ENCODE data around the gene CCNB3.

CCNB3 gene

DNA sequence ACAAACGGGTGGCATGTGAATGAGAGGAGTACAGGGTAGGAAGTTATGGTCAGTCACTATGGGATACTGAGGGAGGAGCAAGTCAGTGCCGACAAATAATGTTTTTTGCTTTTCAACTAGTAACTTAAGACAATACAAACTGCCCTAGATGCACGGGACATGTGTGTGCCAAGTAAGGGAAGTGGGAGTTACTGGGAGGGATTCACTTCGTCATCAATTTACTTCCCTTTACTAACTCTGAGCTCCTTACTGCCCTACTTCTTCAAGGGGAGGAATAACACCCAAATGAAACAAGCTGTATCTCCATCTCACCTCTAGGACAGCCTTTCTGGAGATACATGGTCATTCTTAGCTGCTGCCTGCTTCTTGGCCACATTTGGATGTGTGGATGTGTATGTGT, 168.4 kb downstream of the CCNB3 start:
- DNase-seq, result no peak

DNA sequence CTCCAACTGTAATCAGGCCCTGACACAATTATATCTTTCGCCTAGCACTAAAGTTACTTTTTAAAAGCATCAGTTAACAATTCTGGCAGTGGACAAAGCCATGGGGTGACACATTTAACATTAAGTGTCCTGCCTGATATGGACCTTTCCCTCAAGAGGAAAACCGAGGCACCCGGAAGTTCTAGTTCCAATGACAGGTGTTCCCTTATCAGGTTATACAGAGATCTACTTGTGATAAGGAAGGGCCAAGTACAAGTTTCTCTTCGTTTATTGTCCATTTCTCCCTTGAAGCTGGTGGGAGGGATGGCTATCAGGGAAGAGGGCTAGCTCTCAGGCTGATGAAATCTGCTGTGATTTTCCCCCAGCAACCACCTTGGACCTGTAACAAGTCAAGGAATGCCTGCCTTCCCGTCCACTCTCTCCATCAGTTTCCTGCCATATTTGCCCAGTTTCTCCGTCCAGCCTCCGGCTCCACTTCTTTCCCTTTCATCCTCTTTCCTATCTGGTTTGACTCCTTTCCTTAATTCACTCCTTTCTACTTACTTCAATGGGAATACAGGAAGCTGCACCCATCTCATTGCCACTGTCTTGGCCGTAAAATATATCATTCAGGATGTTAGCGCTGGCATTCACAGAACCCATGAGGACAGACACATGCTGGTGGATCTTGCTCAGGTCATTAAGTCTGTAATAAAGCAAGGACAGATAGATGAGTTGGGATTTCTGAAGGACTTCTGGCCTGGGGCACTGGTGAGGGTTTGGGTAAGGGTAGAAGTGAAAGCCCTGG, 171.1 kb downstream of the CCNB3 start:
- no peak for DNase-seq

DNA sequence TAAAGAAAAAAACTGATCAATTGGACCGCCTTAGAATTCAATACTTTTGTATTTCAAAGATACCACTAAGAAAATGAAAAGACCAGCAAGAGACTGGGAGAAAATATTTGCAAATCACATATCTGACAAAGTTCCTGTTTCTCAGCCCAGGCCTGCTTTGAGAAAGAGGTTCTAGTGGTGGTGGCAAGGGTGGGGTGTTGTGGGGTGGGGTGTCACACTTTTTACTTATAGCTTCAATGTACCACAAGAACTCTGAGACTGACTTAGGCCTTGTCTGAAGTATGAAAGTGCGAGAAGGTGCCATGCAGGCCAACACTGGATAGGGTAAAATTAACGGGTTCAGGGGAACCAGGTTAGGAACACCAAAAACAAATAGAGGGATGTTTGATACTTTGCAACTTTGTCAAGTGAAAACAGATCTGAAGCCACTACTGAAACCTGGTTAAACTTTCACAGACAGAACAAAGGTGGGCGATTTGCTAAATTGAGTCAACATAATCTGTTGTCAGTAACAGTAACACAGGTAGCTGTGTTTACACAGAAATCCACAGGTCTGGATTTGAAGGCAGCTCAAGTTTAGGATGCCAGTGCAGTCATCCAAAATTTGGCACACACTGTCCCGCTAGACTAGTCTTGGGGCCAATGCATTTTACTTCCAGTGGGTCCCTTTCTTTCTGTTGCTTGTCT, 177.3 kb downstream of the CCNB3 start:
- no peak for DNase-seq

DNA sequence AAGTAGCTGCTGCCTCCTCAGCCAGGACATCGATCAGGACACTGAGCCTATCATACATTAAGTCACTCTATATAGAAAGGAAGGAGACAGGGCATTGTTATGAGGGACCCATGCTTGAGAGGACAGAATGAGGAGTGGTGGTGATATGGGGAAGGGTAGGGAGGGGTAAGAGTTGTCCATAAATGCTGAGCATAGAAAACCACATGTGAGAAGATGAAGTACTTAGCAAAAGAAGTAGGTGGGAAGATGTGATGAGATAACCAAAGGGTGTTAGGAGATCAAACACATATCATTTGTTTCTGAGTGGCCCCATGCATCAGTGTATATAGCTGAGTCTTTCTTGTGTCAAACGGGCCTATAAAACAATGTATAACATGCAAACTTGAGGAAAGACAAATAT, 182.0 kb downstream of the CCNB3 start:
- no peak for DNase-seq

DNA sequence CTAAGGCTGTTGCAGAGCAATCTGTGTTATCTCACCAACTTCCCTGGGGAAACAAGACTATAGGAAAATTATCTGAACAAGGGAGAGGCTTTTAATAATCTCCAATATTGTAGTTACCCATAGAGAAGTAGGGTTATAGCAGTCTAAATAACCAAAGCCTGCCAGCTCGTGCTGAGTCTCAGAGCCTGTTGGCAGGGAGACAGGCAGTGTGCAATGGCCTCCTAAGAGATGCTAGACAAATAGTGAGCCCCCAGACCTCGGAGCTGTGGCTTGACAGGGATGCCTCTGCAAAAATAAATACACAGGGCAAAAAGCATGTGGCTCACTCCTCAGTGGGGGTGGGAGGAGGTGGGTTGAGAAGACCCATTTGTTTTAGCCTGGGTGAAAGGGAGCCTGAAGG, 189.3 kb downstream of the CCNB3 start:
- DNase-seq, result no peak

Measured in CD4-positive, alpha-beta T cell treated with Interferon alpha-2 for 1 hour (primary cell).